Measurements from ENCODE around the gene SECISBP2.

SECISBP2 gene

GRCh38 chr9:89305868-89306267 is 12.4 kb upstream of the SECISBP2 start:
- Histone ChIP-seq H3K27ac (ENCODE audit: low read depth, low read length, poor library complexity, severe bottlenecking) (no peak overlapping the region), H3K9me3 (ENCODE audit: low read length) (no peaks in the 10 kb centered on the region), H3K9ac (ENCODE audit: low read length) (no peak overlapping the region), H3K4me3 (ENCODE audit: low read depth, low read length, poor library complexity, severe bottlenecking) (no peak overlapping the region), H3K79me2 (ENCODE audit: insufficient read depth, low read length) (no peaks in the 10 kb centered on the region), H3K27me3 (ENCODE audit: insufficient read depth, low read length) (no peaks in the 10 kb centered on the region), H3K36me3 (ENCODE audit: insufficient read depth, low read length) (peaks cover 10% of the 10 kb centered on the region; the same call in 1 of the 2 replicates), H3K9me2 (ENCODE audit: low read depth, low read length) (no peaks in the 10 kb centered on the region), H3K4me1 (ENCODE audit: insufficient read depth, low read length, severe bottlenecking) (peaks cover 28% of the 10 kb centered on the region), H4K20me1 (ENCODE audit: insufficient read depth, low read length) (no peaks in the 10 kb centered on the region), H3F3A (ENCODE audit: insufficient read depth, low read length) (no peaks in the 10 kb centered on the region), H3K4me2 (ENCODE audit: low read length) (no peak overlapping the region), H2AFZ (ENCODE audit: low read length) (no peak overlapping the region)
- TF ChIP-seq EZH2 (IDR thresholded peaks at IDR 0.05; ENCODE audit: borderline replicate concordance, low read length), result no peak
- no peak for TF ChIP-seq CTCF (IDR thresholded peaks at IDR 0.05; ENCODE audit: low read length)

GRCh38 chr9:89309166-89309565 is 9.1 kb upstream of the SECISBP2 start:
- H3F3A ChIP-seq (ENCODE audit: insufficient read depth, low read length), result no peaks in the 10 kb centered on the region
- peak overlapping the region; percentile 82 for H3K4me3 ChIP-seq (ENCODE audit: low read depth, low read length, poor library complexity, severe bottlenecking)
- no peaks in the 10 kb centered on the region for H3K27me3 ChIP-seq (ENCODE audit: insufficient read depth, low read length)
- H3K9me3 ChIP-seq (ENCODE audit: low read length), result no peaks in the 10 kb centered on the region
- peak overlapping the region; percentile 80 for H3K27ac ChIP-seq (ENCODE audit: low read depth, low read length, poor library complexity, severe bottlenecking)
- no peaks in the 10 kb centered on the region for H4K20me1 ChIP-seq (ENCODE audit: insufficient read depth, low read length)
- peak overlapping the region; percentile 87; the same call in 1 of the 2 replicates for H3K4me2 ChIP-seq (ENCODE audit: low read length)
- peaks cover 32% of the 10 kb centered on the region for H3K79me2 ChIP-seq (ENCODE audit: insufficient read depth, low read length)
- H3K9ac ChIP-seq (ENCODE audit: low read length), result no peak overlapping the region; the same call in 1 of the 2 replicates
- H2AFZ ChIP-seq (ENCODE audit: low read length), result no peak overlapping the region
- H3K4me1 ChIP-seq (ENCODE audit: insufficient read depth, low read length, severe bottlenecking), result peaks cover 39% of the 10 kb centered on the region
- TF ChIP-seq EZH2 (IDR thresholded peaks at IDR 0.05; ENCODE audit: borderline replicate concordance, low read length) (no peak), CTCF (IDR thresholded peaks at IDR 0.05; ENCODE audit: low read length) (no peak)
- no peaks in the 10 kb centered on the region for H3K9me2 ChIP-seq (ENCODE audit: low read depth, low read length)
- peaks cover 38% of the 10 kb centered on the region for H3K36me3 ChIP-seq (ENCODE audit: insufficient read depth, low read length)

- Histone ChIP-seq H4K20me1 (ENCODE audit: insufficient read depth, low read length) (no peaks in the 10 kb centered on the region), H3F3A (ENCODE audit: insufficient read depth, low read length) (no peaks in the 10 kb centered on the region; the same call in 1 of the 2 replicates), H3K4me1 (ENCODE audit: insufficient read depth, low read length, severe bottlenecking) (peaks cover 39% of the 10 kb centered on the region), H3K9me2 (ENCODE audit: low read depth, low read length) (no peaks in the 10 kb centered on the region), H3K9me3 (ENCODE audit: low read length) (no peaks in the 10 kb centered on the region), H3K27ac (ENCODE audit: low read depth, low read length, poor library complexity, severe bottlenecking) (peak overlapping the region; percentile 80), H3K79me2 (ENCODE audit: insufficient read depth, low read length) (peaks cover 39% of the 10 kb centered on the region), H3K27me3 (ENCODE audit: insufficient read depth, low read length) (no peaks in the 10 kb centered on the region), H3K4me2 (ENCODE audit: low read length) (peak overlapping the region; percentile 87), H3K4me3 (ENCODE audit: low read depth, low read length, poor library complexity, severe bottlenecking) (peak overlapping the region; percentile 82), H3K36me3 (ENCODE audit: insufficient read depth, low read length) (peaks cover 44% of the 10 kb centered on the region), H2AFZ (ENCODE audit: low read length) (no peak overlapping the region), H3K9ac (ENCODE audit: low read length) (peak overlapping the region; percentile 97)
- TF ChIP-seq CTCF (IDR thresholded peaks at IDR 0.05; ENCODE audit: low read length), result peak; percentile 6; the same call in 1 of the 2 replicates
- no peak for TF ChIP-seq EZH2 (IDR thresholded peaks at IDR 0.05; ENCODE audit: borderline replicate concordance, low read length)
These were observed 8.5 kb upstream of the SECISBP2 start for GRCh38 chr9:89309608-89310474.
